ENCODE data around the gene KRIT1.

Gene KRIT1

GRCh38 chr7:92150450-92151017 is 95.2 kb downstream of the KRIT1 start:
- DNase-seq, result no peak

DNA sequence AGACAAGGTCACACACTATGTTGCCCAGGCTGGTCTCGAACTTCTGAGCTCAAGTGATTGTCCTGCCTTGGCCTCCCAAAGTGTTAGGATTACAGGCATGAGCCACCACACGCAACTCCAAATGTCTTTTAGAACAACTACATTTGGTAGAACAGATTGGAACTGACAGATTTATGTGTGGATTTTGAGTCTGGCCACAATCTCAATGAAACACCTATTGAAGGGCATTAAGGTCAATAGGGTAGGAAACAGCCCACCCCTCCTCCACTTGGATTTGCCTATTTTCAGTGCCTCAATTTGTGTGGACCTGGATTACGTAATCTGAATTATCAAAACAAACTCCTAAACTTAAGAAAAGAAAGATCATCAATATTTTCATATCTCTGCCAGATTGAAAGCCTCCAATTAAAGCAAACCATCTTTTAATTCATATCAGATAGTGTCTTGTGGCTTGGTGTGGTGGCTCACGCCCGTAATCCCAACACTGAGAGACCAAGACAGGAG is 95.9 kb downstream of the KRIT1 start:
- no peak for DNase-seq

All from fibroblast of skin of right biceps (primary cell).